GM12865 (cell line): ENCODE data around the gene EIF1B.

Source experiments
- DNase-seq: peaks from one replicate; pipeline ENCODE4 v3.0.0; 2010; ENCODE audit warnings: low read depth
- H3K4me3 ChIP-seq: 2 replicates; pipeline ENCODE4 v1.5.1; 2011; ENCODE audit warnings: mild to moderate bottlenecking, low read depth, low read length, control low read depth
- CTCF ChIP-seq: IDR thresholded peaks from 2 replicates; pipeline ENCODE4 v1.5.1; 2011; ENCODE audit warnings: low read length, control low read depth, low read depth, inconsistent platforms; ENCODE audit not compliant: insufficient read depth; ENCODE audit errors: missing control alignments

The EIF1B gene

GRCh38 chr3:40317061-40317855, 7.8 kb downstream of the EIF1B start:
- peak; percentile 77 for DNase-seq
- peak; percentile 73 for TF ChIP-seq CTCF
- no peak overlapping the region for H3K4me3 ChIP-seq

GRCh38 chr3:40321818-40322217, 12.3 kb downstream of the EIF1B start:
- no peak for DNase-seq
- H3K4me3 ChIP-seq: no peak overlapping the region
- no peak for TF ChIP-seq CTCF

- no peak for DNase-seq
- no peak for TF ChIP-seq CTCF
- no peak overlapping the region for H3K4me3 ChIP-seq
These were observed 14.4 kb downstream of the EIF1B start for GRCh38 chr3:40323946-40324345.

GRCh38 chr3:40324621-40325020, 15.1 kb downstream of the EIF1B start:
- H3K4me3 ChIP-seq: no peak overlapping the region
- TF ChIP-seq CTCF: no peak
- no peak for DNase-seq

- H3K4me3 ChIP-seq: no peak overlapping the region
- DNase-seq: no peak
- no peak for TF ChIP-seq CTCF
These were observed 16.0 kb downstream of the EIF1B start for GRCh38 chr3:40325465-40325864.

GRCh38 chr3:40328374-40328773, 18.9 kb downstream of the EIF1B start:
- TF ChIP-seq CTCF: no peak
- DNase-seq: no peak
- H3K4me3 ChIP-seq: no peak overlapping the region

- DNase-seq: no peak
These were observed 19.6 kb downstream of the EIF1B start for GRCh38 chr3:40329071-40329470.

More at GRCh38 chr3:40329071-40329470, 19.6 kb downstream of the EIF1B start:
- H3K4me3 ChIP-seq: no peak overlapping the region
- TF ChIP-seq CTCF: no peak
